Pons (tissue), 1 donor: ENCODE measurements around the gene LYPD4.
A peak's percentile ranks its signal among the peaks of the same experiment; 100 is the strongest.
"Not testable (repeated sequence)": the region's sequence is repeated elsewhere in the genome, so short reads cannot be mapped to it uniquely, and the experiment has no call there.

Experiments
- DNase-seq: peaks from one replicate; pipeline ENCODE4 v3.0.0-alpha.2; 2016; ENCODE audit warnings: low spot score

Gene LYPD4

DNA sequence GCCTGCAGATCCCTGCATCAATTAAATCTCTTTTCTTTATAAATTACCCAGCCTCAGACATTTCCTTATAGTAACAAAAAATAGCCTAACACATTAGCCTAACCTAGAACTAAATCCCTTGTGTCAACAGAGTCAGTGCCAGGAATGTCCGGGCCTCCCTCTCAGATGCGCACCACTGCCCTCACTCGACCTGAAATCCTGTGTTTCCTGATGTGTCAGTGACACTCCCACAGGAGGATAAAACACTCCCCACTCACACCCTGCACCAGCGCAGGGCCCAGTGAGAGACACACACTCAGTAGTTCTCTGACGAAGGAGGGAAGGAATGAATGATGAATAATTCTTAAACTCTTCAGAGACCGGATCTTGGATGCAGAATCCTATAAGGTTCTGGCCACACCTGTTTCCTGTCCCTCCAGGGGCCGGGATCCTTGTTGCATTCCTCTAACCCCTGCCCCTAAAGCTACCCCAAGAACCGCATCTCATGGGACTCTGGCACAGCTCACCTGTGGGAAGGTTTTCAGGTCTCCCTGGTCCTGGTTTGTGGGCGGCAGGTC lies 45.0 kb downstream of the LYPD4 start:
- DNase-seq: no peak

DNA sequence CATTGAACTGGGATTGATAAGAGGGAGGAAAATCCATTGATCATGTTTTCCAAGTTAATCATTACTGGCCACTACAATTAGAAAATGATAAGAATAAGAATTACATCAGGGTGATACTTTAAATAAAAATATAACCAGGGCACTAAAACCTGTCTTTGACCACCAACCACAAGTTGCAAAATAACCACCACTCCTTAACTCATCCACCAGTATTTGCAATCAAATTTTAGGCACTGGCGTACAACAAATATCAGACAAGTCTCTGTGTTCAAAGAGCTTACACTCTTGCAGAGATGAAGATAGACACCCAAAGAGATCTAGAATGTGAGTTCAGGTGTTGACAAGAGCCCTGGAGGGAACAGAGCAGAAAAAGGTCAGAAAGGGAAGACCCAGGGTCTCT lies 47.6 kb downstream of the LYPD4 start:
- no peak for DNase-seq

DNA sequence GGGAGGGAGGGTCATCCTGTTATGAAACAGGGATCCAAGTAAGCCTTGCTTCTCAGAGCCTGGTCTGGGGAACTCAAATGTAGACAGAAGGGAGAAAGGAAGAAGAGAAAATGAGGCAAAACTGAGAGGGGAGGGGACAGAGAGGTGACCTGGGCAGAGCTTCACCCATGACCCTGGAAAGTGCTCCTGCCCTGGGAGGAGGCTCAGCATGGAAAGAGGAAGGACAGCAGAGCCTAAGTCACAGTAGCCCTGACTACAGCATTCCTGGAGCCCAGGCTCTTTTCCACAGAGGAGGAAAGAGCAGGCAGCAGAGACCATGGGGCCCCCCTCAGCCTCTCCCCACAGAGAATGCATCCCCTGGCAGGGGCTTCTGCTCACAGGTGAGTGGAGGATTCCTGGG lies 48.1 kb downstream of the LYPD4 start, which contains the start of gene CEACAM3:
TSS of gene CEACAM3 (plus strand) at position 226 of the 400 bp plus-strand sequence. CDS start at position 317, 91 bp downstream.
- DNase-seq: no peak

DNA sequence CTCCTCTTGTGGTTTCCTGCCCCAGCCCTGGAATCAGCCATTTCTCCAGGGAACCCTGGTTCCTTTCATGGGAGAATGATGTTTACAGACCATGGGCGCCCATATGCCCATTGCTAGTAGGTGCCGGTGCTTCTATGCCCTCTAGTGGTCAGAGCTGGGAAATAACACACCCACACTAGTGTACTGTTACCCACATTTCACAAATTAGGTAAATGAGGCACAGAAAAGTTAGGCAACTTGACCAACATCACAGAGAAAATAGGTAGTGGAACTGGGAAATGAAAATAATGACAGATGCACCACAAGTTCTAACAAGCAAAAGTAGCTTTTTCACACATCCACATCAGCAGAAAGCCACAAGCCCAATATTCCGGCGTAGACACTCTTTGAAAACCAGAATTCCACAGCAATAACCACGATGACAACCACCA lies 49.4 kb downstream of the LYPD4 start:
- peak; percentile 25 for DNase-seq

DNA sequence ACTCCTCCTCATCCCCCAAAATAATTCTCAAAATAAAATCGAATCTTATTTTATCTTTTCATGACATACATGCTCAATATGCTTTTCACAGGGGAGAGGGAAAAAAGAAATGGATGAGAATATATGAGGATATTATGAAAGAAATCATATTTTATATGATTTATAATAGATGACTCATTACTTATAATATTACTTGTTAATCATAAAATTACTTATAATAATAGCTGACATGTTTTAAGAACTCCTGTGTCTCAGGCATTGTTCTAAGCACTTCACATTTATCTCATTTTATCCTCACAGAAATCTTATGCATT lies 51.1 kb downstream of the LYPD4 start:
- no peak for DNase-seq

DNA sequence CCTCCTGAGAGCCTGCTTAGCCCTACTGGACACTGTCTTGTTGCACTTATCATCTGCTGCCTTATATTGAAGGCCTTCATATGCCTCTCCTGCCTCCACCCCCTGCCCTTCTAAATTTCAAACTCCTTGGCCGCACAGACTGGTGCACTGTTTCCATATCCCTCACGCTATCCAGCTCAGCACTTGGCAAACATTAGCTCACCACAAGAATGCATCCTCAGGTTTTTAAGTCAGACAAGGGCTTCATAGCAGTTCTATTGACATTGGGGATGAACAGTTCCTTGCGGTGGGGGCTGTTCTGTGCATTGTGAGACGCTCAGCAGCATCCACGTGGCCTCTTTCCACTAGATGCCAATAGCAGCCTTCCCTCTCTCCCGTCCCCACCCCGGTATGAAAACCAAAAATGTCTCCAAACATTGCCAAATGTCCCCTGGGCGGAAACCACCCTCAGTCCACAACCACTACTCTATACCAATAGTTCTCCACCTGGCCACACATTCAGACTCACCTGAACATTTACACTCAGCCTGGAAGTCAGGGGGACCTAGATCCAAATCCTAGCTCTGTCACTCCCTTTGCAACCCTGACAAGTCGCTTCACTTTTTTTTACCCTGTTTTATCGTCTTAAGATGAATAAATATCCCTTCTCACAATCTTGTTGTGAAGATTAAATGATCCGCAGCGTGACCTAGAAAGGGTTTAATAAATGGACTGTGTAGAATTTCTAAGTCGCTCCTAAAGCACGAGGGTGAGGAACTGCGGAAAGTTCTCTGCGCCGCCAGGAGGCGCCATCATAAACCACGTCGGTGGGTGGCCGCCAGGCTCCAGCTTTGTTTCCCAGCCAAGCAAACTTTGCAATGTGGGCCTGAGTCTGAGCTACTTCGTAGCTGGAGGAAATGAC lies 51.7 kb downstream of the LYPD4 start:
- DNase-seq: no peak

DNA sequence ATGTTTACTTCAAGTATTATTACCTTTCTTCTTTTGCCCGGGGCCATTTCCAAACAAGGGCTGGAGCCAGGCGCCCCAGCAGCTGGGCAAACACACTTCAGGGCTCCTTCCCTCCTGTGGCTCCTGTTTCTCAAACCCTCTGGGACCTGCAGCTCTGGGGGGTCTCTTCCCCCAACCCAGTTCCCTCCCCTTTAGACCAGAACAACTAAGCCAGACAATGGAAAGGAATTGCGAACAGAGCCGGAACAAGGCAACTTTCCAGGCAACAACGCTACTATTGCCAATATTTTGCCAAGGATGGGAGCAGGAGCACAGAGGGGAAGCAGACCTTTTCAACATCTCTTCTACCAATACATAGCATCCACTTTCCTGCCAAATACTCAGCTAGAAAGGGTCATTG lies 55.4 kb downstream of the LYPD4 start:
- DNase-seq: not testable (repeated sequence)

DNA sequence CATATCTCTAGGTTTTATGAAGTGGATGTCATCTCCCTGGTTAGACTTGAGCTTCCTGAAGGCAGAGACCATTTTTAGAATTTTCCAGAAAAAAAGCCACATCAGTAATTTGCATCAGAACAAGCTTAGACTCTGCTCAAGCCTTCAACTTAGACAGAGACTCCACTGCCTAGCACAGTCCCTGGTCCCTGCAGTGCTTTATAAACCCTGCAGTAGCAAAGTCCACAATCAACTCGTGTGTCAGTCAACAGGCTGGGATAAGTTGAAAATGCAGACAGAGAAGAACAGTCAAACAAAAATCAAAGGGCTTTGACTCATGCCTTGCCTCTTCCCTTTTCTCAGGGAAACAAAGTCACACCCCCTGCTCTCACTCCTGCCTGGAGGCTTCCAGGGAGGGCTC lies 56.0 kb downstream of the LYPD4 start:
- DNase-seq: not testable (repeated sequence)
